Stimulated activated CD4-positive, alpha-beta T cell treated with anti-CD3 and anti-CD28 coated beads, Interleukin-15, amount 100 ng/mL, for 48 hours (primary cell): ENCODE measurements around the gene BST2.

Experiments used
- DNase-seq, 2 donors: peaks; one replicate each; pipeline ENCODE4 v3.0.0-alpha.2; 2020; ENCODE audit warnings: low read depth in 2 of 2

Gene BST2, protein sequence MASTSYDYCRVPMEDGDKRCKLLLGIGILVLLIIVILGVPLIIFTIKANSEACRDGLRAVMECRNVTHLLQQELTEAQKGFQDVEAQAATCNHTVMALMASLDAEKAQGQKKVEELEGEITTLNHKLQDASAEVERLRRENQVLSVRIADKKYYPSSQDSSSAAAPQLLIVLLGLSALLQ

DNA sequence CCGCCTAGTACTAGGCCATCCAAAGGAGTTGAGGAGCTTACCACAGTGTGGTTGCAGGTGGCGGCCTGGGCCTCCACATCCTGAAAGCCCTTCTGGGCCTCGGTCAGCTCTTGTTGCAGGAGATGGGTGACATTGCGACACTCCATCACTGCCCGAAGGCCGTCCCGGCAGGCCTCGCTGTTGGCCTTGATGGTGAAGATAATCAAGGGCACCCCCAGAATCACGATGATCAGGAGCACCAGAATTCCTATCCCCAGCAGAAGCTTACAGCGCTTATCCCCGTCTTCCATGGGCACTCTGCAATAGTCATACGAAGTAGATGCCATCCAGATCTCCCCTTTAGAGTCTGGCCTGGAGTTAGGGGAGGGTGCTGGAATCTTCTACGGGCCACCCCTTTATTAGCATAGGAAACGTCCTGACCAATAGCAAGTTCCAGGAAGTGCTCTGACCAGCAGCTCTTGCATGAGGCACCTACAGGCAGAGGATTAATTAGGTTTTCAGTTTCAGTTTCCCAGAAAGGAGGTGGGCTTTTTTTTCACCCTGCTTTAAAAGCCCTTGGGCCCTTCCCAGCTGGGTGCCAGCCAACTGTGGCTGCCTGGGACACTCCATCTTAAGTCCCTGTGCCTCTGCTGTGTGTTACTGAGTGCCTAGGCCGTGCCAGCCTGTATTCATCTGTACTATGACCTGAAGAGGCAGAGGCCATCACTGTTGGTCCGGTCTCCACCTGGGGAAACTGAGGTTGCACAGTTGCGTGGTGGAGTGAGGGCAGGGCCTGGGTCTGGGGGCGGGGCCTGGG, at the start of gene BST2:
TSS of gene BST2 (minus strand) at position 381 of the 796 bp plus-strand sequence. CDS start at position 326, 55 bp downstream.
- no peak for DNase-seq

DNA sequence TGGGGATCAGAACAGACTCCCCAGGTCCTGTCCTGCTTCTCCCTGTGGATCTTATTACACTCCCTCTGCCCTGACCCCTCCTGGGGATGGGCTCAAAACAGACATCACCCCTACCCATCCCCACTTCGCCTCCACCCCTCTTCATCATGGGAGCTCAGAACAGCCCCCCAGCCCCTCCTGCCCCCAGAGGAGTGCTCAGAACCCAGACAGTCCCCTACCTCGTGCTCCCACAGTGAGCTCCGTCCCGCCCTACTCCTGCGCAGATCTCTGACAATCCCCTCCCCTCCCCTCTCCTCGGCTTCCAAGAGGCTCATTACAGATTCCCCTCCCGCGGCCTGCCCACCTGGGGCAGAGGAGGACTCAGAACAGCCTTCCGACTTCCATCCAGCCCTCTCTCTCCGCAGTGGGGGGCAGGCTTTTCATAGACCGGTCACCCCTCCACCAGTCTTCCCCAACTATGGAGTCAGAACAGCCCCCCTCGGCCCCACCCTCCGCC, 49.2 kb upstream of the BST2 start:
- no peak for DNase-seq

DNA sequence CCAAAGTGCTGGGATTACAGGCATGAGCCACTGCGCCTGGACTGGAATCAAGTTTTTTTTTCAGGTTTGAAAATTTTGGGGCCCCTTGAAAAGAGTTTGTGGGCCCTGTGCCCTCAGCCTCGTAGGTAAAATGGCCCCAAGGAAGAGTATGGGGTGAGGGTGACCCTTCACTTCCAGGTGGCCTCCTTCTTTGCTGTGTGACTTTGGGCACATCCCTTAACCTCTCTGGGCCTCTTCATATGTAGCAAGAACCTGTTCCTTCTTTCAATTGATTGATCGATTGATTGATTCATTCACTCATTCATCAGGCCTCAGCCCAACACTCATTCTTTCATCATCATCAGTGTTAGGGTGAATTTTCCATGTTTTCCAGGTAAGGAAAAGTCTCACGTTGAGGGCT, 46.4 kb upstream of the BST2 start:
- no peak for DNase-seq

DNA sequence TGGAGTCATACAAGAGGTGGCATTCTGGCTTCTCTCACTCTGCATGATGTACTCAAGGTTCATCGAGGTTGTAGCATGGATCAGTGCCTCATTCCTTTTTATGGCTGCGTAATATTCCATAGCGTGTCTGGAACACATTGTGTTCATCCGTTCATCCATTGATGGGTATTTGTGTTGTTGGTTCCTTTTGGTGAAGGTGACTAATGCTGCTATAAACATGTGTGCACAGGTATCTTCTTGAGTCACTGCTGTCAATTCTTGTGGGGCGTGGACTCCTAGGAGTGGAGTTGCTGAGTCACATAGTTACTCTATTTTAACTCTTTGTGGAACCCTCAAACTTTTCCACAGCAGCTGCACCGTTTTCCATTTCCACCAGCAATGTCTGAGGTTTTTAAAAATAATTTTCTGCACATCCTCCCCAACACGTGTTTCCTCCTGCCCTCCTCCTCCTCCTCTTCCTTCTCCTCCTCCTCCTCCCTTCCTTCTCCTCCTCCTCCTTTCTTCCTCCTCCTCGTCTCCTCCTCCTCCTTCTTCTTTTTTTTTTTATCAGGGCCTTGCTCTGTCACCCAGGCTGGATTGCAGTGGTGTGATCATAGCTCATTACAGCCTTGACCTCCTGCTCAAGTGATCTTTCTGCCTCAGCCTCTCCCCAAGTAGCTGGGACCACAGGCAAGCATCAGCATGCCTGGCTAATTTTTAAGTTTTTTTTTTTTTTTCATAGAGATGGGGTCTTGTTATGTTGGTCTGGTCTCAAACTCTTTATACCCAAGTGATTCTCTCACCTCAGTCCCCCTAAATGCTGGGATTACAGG, 45.0 kb upstream of the BST2 start:
- peak; percentile 39 to 49 for DNase-seq

DNA sequence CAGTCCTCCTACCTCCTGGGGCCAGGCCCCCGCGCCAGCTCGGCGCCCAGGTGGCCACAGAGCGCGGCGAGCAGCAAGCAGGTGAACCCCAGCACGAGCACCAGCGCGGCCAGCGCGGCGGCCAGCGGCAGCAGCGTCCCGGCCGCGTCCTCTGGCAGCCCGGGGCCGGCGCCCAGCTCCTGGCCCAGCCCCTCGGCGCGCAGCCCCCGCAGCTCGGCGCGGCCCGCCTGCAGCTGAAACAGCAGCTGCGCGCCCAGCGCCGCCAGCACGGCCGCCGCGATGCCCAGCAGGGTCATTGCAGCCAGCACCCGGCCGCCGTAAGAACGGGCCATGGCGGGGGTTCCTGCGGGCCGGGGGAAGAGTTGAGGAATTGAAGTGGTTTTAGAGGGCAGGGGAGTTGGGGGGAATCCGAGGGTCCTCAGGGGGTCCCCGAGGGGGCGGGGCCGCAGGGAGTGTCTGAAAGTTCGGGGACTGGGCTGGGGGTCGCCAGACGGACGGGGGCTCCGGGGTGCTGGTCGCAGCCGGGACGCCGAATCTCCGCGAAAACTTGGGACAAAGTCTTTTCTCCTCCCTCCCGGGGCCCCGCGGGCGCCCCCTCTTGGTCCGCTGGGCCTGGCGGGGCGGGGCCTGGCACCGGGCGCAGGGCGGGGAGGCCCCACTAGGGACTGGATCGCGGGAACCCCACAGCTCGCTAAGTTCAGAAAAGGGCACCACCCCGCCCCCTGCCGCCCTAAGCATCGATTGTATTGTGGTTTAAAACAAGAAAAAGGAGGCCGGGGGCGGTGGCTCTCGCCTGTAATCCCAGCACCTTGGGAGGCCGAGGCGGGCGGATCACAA, 42.9 kb upstream of the BST2 start, which contains the start of gene TMEM221:
TSS of gene TMEM221 (minus strand) at position 538 of the 837 bp plus-strand sequence. CDS start at position 332, 206 bp downstream.
- DNase-seq = peak; percentile 19 to 43

DNA sequence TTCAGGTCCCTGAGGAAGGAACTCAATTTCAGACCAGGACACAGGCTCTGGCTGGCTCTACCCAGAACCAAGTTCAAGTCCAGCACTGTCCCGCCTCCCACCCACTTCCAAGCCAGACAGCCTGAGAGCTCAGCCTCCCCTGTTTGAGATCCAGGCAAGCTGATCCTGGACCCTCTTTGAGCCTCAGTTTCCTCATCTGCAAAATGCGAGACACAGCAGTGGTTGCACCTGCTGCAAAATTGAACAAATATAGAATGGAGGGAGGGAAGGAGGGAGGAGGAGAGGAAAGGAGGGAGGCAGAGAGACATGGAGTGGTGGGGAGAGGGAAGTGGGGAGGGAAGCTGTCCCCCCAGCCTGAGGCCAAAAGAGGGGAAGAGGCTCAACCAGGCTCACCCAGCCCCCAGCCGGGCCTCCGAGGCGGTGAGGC, 42.3 kb upstream of the BST2 start:
- no peak for DNase-seq

GRCh38 chr19:17445526-17446165, 40.2 kb upstream of the BST2 start:
- DNase-seq = no peak

GRCh38 chr19:17441241-17442021, 36.0 kb upstream of the BST2 start:
- no peak for DNase-seq

- DNase-seq = no peak
These were observed 31.4 kb upstream of the BST2 start for GRCh38 chr19:17436874-17437267.

DNA sequence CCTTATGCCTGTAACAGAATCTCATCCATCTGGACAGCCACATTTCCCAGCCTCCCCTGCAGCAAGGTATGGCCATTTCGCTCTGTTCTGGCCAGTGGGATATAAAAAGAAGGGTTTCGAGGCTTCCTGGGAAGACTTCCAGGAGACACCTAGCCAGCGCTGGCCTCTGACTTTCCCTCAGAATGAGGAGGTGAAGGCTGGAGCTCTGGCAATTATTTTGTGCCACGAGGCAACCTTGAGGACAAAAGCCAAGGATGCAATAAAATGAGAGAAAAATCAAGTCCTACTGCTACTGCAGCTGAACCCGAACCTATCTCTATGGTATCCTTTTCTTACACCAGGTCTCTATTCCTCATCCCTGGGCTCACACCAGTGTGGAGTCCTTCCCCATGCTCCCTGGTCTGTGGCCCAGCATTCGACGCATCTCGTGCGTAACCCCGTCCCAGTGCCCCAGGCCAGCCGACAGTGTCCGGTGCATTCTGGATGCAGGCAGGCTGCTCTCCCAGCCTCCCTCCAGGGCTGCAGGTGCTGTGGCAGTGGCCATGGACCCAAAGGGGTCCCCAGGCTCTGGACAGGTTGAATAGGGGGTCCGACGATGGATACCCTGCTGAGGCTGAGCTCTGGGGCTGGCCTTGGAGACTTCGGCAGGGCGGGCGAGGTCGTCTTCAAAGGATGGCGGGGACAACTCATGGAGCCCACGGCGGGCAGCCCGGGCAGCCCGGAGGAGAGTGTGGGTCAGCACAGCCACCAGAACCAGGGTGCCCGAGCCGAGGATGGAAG, 30.9 kb upstream of the BST2 start:
- no peak for DNase-seq

GRCh38 chr19:17435218-17435617, 29.8 kb upstream of the BST2 start:
- DNase-seq = no peak

DNA sequence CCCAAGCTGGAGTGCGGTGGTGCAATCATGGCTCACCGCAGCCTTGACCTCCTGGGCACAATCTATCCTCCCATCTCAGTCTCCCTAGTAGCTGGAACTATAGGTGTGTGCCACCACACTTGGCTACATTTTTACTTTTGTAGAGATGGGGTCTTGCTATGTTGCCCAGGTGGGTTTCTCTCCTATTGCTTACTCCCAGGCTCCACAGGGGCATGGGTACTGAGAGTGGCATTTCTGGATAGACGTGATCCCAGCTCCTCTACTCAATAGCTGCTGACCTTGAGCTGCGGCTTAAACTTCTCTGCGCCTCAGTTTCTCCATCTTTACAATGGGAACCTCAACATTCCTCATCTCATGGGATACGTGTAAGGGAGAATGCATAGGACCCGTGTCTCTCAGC, 26.0 kb upstream of the BST2 start:
- no peak for DNase-seq

- no peak for DNase-seq
These were observed 24.2 kb upstream of the BST2 start for GRCh38 chr19:17429641-17430113.

DNA sequence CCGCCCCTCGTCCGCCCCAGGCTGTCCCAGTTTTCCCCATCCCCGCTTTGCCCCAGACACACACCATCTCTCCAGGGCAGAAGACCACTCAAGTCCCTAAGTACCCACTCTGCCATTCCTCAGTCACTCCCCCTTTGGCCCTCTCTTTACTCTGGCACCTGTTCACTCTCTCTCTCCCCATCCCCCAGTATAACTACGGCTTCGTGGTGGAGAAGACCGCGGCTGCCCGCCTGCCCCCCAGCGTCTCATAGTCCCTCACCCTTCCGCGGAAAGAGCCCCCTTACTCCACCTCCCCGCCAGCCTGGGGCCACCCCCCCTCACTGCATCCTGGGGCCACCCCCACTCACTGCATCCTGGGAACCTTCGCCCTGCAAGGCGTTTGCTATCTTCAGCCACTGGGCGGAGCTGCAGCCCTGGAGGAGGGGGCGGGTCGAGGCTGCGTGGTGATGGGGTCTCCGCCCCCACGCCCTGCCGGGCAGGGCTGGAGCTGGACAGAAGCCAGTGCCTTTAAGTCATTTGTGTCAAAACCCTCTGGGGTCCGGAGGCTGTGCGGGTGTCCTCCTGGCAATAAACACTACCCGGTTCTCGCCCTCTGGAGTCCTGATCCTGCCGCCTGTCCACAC, 19.4 kb upstream of the BST2 start:
- DNase-seq = no peak

GRCh38 chr19:17423429-17424208, 18.2 kb upstream of the BST2 start:
- no peak for DNase-seq

DNA sequence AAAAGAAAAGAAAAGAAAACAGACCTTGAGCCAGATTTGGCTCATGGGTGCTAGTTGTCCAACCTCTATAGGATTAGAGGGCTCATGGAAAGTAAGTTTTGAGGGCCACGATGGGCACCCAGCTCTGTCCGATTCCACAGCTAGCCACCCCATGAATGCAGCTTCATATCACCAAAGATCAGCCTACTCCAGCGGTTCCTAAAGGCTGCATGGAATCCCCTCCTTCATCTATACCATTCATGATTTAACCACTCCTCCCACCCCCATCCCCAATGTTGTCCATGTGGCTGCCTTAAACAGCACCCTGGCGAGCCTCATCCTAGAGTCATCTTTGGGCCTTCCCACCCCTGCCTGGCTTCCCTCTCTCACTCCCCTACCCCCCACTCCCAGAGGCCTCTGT, 16.5 kb upstream of the BST2 start:
- no peak for DNase-seq

DNA sequence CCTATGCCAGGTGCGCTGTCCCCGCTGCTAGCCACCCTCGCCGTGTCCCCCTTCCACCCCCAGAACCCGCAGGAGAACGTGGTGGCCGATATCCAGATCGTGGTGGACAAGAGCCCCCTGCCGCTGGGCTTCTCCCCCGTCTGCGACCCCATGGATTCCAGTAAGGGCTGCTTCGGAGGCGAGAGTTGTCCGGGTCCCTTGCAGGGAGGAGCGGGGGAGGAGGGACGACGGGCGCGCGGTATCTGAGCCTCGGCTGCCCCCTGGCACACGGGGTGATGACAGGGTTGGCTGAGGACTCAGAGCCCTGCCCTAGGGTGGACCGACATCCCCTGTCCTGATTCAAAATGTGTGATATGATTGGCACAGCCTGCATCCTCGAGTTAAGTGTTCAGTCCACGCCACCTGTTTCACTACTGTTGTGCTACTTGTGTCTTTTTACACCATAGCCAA, 15.1 kb upstream of the BST2 start:
- DNase-seq = no peak
